ENCODE measurements around the gene HELT.
A peak's percentile ranks its signal among the peaks of the same experiment; 100 is the strongest.
"Not testable (repeated sequence)": the region's sequence is repeated elsewhere in the genome, so short reads cannot be mapped to it uniquely, and the experiment has no call there.

Gene HELT, protein sequence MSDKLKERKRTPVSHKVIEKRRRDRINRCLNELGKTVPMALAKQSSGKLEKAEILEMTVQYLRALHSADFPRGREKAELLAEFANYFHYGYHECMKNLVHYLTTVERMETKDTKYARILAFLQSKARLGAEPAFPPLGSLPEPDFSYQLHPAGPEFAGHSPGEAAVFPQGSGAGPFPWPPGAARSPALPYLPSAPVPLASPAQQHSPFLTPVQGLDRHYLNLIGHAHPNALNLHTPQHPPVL

GRCh38 chr4:185017964-185018772 lies at the start of gene HELT:
Gene HELT (plus strand): TSS chr4:185018490. CDS start chr4:185018929, 439 bp downstream.
- no peak for DNase-seq (ENCODE audit: low read depth in 2 of 2)

- DNase-seq (ENCODE audit: low read depth in 2 of 2): no peak
Measured at GRCh38 chr4:184968784-184969201, 49.5 kb upstream of the HELT start.

DNA sequence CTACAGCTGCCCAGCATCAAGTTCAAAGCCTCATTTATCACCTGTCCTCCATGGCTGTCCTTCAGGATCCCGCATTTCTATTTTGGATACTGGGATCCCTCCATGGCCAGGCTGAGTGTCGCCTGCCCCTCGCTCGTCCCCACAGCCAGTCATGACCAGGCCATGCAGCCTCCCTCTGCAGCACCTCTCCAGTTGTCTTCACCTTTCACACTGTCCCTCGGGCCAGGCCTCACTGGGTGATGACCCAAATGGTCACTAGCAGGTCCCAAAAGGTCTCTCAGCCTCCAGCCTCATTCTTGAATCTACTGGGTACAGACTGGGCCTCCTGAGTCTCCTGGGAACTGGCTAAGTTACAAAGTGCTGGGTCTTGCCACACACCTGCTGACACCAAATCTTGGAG lies 48.7 kb upstream of the HELT start:
- no peak for DNase-seq (ENCODE audit: low read depth in 2 of 2)

DNA sequence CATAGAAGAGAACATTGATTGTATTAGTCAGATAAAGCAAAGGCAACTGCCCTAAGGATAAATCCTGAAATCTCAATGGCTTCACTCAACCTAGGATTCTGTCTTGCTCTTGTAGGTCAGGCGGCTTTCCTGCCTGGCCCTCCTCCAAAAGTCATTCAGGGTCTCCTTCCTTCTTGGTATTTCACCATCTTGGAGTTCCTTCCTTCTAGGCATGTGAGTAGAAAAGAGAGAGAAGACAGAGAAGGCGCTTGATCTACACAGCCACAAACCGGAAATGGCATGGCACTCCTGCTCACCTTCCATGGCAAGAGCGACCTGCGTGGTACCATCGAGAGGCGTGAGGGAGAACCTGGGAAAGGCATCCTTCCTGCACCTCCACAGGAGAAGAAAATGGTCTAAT lies 45.3 kb upstream of the HELT start:
- no peak for DNase-seq (ENCODE audit: low read depth in 2 of 2)

GRCh38 chr4:184976348-184976747 lies 41.9 kb upstream of the HELT start:
- not testable (repeated sequence) for DNase-seq (ENCODE audit: low read depth in 2 of 2)

DNA sequence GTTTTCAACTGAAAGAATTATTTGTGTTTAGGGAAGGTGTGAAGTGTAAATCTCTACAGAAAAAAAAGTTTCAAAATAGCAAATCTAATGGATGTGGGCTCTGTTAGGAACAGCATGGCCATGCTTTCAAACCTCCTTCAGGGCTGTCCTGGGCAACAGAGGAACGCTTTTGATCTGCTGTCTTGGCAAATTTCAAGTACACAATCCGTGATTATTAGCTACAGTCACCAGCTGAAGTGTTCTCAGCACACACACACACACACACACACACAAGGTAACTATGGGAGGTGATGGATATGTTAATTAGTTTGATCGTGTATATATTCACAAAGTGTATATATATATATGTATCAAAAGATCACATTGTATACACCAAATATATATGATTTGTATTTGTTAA lies 40.5 kb upstream of the HELT start:
- DNase-seq (ENCODE audit: low read depth in 2 of 2): no peak

GRCh38 chr4:184978211-184978610 lies 40.1 kb upstream of the HELT start:
- no peak for DNase-seq (ENCODE audit: low read depth in 2 of 2)

DNA sequence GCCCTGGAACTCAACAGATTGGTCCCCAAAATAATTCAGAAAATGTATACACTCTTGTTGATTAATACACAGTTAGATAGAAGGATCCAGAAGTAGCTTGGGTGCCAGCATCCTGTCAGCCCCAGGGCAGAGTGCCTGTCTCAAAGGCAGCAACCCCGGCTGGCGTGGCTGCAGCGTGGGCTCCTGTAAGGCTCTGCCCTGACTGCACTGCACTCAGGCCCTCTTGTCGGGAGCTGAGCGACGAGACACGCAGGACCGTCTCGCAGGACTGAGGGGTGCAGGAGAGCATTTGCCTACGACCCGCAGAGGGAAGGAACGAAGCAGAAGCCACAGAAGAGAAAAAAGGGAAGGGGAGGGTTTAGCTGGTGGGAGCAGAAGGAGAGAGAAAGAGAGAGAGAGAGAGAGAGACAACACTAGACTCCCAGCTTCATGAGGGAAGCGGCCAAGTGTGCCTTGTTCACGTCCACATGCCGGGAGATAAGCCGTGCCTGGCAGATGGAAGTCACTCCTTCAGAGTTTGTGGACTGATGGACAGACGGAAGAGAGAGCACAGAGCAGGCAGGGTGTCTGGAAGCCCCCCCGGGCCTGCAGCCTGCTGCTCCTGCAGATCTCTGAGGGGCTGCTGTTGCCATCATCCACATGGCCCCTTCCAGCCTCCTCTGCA lies 38.7 kb upstream of the HELT start:
- DNase-seq (ENCODE audit: low read depth in 2 of 2): no peak

GRCh38 chr4:184980261-184980660 lies 38.0 kb upstream of the HELT start:
- DNase-seq (ENCODE audit: low read depth in 2 of 2): no peak

GRCh38 chr4:184983672-184984356 lies 34.5 kb upstream of the HELT start:
- DNase-seq (ENCODE audit: low read depth in 2 of 2): peak; percentile 52 to 57

DNA sequence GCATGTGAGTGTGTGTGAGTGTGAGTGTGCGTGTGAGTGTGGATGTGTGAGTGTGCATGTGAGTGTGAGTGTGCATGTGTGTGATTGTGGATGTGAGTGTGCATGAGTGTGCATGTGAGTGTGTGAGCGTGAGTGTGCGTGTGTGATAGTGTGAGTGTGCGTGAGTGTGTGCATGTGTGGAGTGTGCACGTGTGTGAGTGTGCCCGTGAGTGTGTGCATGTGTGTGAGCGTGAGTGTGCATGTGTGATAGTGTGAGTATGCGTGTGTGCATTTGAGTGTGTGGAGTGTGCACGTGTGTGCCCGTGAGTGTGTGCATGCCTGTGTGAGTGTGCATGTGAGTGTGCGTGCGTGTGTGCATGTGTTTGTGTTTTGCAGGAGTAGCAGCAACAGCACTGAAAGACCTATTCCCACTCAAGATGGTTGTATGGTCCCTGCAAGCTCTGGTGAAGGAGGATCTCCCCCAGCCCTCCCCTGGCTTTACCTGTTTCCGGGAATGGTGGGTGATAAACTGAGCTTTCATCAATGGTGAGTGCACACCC lies 30.7 kb upstream of the HELT start:
- no peak for DNase-seq (ENCODE audit: low read depth in 2 of 2)

- no peak for DNase-seq (ENCODE audit: low read depth in 2 of 2)
Measured at GRCh38 chr4:184988611-184989010, 29.7 kb upstream of the HELT start.

- DNase-seq (ENCODE audit: low read depth in 2 of 2): not testable (repeated sequence)
Measured at GRCh38 chr4:184989283-184989682, 29.0 kb upstream of the HELT start.

GRCh38 chr4:184990131-184990530 lies 28.2 kb upstream of the HELT start:
- not testable (repeated sequence) for DNase-seq (ENCODE audit: low read depth in 2 of 2)

DNA sequence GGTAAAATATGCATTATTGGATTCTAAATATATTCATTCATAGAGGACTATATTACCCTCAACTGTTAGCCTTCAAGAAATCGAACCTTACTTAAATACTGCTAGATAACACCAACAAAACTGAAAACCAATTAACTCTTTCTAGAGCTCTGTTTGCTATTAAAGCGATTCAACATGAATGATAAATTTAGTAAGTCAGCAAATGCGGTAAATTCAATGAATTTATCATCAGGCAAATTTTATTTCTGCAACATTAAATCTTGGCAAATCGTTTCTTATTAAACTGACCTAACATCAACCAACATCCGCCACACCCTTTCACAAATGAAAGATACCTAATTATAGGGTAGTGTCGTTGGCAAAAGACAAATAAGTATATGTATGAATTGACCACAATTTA lies 26.4 kb upstream of the HELT start:
- DNase-seq (ENCODE audit: low read depth in 2 of 2): no peak

DNA sequence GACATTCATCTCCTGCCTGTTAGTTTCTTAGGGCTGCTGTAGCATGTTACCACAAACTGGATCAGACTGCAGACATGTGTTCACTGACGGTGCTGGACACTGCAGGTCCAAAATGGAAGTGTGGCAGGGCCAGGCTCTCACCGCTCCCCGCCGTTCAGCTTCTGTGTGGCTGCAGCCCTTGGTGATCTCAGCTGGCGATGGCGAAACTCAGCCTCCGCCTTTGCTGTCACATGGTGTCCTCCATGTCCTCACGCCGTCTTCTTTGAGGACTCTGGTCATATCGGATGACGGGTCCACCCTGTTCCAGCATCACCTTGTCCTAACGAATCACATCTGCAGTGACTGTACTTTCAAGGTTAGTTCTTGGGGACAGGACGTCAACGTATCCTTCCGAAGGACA lies 25.9 kb upstream of the HELT start:
- no peak for DNase-seq (ENCODE audit: low read depth in 2 of 2)

GRCh38 chr4:184993247-184993646 lies 25.0 kb upstream of the HELT start:
- DNase-seq (ENCODE audit: low read depth in 2 of 2): no peak

GRCh38 chr4:184994010-184994622 lies 24.2 kb upstream of the HELT start:
- no peak for DNase-seq (ENCODE audit: low read depth in 2 of 2)

- no peak for DNase-seq (ENCODE audit: low read depth in 2 of 2)
Measured at GRCh38 chr4:184994623-184995010, 23.7 kb upstream of the HELT start.

DNA sequence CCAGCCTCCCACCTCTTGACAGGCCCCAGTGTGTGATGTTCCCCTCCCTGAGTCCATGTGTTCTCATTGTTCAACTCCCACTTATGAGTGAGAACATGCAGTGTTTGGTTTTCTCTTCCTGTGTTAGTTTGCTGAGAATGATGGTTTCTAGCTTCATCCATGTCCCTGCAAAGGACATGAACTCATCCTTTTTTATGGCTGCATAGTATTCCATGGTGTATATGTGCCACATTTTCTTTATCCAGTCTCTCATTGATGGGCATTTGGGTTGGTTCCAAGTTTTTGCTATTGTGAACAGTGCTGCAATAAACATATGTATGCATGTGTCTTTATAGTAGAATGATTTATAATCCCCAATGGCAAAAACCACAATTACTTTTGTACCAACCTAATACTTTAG lies 20.6 kb upstream of the HELT start:
- DNase-seq (ENCODE audit: low read depth in 2 of 2): not testable (repeated sequence)

DNA sequence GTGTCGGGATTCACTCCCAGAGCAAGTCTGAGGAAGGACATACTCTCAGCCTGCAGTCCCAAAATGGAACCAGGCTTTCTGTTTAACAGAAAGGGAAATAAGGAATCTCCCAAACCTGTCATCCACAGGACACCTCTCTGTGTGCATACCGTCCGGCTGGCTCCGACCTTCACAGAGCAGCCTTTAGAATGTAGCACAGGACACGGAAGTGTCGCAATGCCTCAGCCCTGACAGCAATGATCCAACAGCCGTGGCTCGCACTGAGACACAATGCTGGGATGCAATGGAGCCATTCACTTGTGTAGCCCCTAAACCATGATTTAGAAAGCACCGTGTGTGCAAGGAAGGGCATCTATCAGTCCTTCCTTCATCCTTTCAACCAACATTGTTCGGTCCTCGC lies 15.5 kb upstream of the HELT start:
- no peak for DNase-seq (ENCODE audit: low read depth in 2 of 2)
